A673 (cell line): ENCODE results near the gene DCHS2. TPM values are rescaled to one million over a fixed set of nuclear protein-coding genes. Genes with fewer than 3 reads are reported as not detected.

Experiments used
- BruUV-seq: library from RNA; stranded (reverse); fragments of 400-500 nt; replicated peaks from 2 replicates; lab custom pipeline; 2021; lab: Mats Ljungman, UMichigan
- CTCF ChIA-PET: fragments of 300-600 bp; sonication (Branson Sonifier 250); formaldehyde crosslinking; loops from one replicate; lab custom pipeline; 2022; ENCODE audit warnings: antibody characterized with exemption; lab: Charles Lee
- POLR2A ChIA-PET: fragments of 300-600 bp; sonication (Branson Sonifier 250); formaldehyde crosslinking; loops from one replicate; lab custom pipeline; 2022; ENCODE audit warnings: antibody characterized with exemption; ENCODE audit not compliant: low non-redundant PET; lab: Charles Lee
- DNase-seq: peaks from one replicate; pipeline ENCODE4 v3.0.0-alpha.2; 2015; ENCODE audit warnings: low spot score
- H3K27ac ChIP-seq: fragments of 200-600 bp; sonication (generic); 2 replicates; pipeline ENCODE4 v1.5.1; 2016; ENCODE audit warnings: mixed run types, low read depth, mild to moderate bottlenecking, mixed read lengths, antibody characterized with exemption, low read length; ENCODE audit not compliant: poor library complexity, severe bottlenecking
- H3K27me3 ChIP-seq: fragments of 200-600 bp; sonication (generic); replicated peaks from 2 replicates; pipeline ENCODE4 v1.6.1; 2017; ENCODE audit warnings: mixed run types, low read depth, mild to moderate bottlenecking, mixed read lengths, antibody characterized with exemption, low read length; ENCODE audit not compliant: insufficient read depth, poor library complexity
- H3K36me3 ChIP-seq: fragments of 200-600 bp; sonication (generic); 2 replicates; pipeline ENCODE4 v1.6.1; 2016; ENCODE audit warnings: mixed run types, mild to moderate bottlenecking, mixed read lengths, antibody characterized with exemption, low read length; ENCODE audit not compliant: insufficient read depth, poor library complexity, severe bottlenecking
- H3K4me1 ChIP-seq: fragments of 200-600 bp; sonication (generic); 2 replicates; pipeline ENCODE4 v1.6.1; 2017; ENCODE audit warnings: mixed run types, mild to moderate bottlenecking, mixed read lengths, antibody characterized with exemption, low read length; ENCODE audit not compliant: insufficient read depth, poor library complexity, severe bottlenecking
- H3K4me3 ChIP-seq: fragments of 200-600 bp; sonication (generic); 2 replicates; pipeline ENCODE4 v1.5.1; 2016; ENCODE audit warnings: low read depth, mixed run types, mild to moderate bottlenecking, mixed read lengths, low read length; ENCODE audit not compliant: poor library complexity, severe bottlenecking
- H3K9me3 ChIP-seq: fragments of 200-600 bp; sonication (generic); 2 replicates; pipeline ENCODE4 v1.6.1; 2016; ENCODE audit warnings: mixed run types, low read depth, mild to moderate bottlenecking, mixed read lengths, antibody characterized with exemption, low read length; ENCODE audit not compliant: poor library complexity, severe bottlenecking
- CTCF ChIP-seq: fragments of 300-800, 200-600 bp; sonication (generic); conservative IDR thresholded peaks from 2 replicates; pipeline ENCODE4 v1.5.1; 2017; ENCODE audit warnings: low read depth, mild to moderate bottlenecking, antibody characterized with exemption, low read length, moderate library complexity, mixed read lengths
- EZH2 ChIP-seq: fragments of 200-600 bp; sonication (generic); IDR thresholded peaks from 2 replicates; pipeline ENCODE4 v1.6.1; 2017; ENCODE audit warnings: borderline replicate concordance, low read depth, mild to moderate bottlenecking, mixed read lengths, antibody characterized with exemption, low read length; ENCODE audit not compliant: poor library complexity, severe bottlenecking
- intact Hi-C: fragments of 100-400 bp; cut with micrococcal nuclease; formaldehyde crosslinking; loops from one replicate; pipeline ENCODE4 v1.10.0; 2022; ENCODE audit not compliant: unreplicated experiment
- total RNA-seq: library from RNA; stranded (reverse); gene quantifications from 2 replicates; pipeline ENCODE4 v1.2.3, GENCODE V29; 2021

The DCHS2 gene
- total RNA-seq, 1 experiment from 2014 or later: 0.58 TPM

- intact Hi-C loops: no loop called here
- no peak overlapping the region for H3K4me3 ChIP-seq
- H3K27ac ChIP-seq: no peak overlapping the region
- no peaks in the 10 kb centered on the region for H3K9me3 ChIP-seq
- no TSS peak for BruUV-seq
- no peaks in the 10 kb centered on the region for H3K27me3 ChIP-seq
- no peak for DNase-seq
- no peaks in the 10 kb centered on the region for H3K4me1 ChIP-seq
- H3K36me3 ChIP-seq: no peaks in the 10 kb centered on the region
- no peak for TF ChIP-seq CTCF
- no peak for TF ChIP-seq EZH2
- CTCF ChIA-PET: no interaction called here
- POLR2A ChIA-PET: no interaction called here
Measured at GRCh38 chr4:154511548-154511947, 19.9 kb upstream of the DCHS2 start.

DNA sequence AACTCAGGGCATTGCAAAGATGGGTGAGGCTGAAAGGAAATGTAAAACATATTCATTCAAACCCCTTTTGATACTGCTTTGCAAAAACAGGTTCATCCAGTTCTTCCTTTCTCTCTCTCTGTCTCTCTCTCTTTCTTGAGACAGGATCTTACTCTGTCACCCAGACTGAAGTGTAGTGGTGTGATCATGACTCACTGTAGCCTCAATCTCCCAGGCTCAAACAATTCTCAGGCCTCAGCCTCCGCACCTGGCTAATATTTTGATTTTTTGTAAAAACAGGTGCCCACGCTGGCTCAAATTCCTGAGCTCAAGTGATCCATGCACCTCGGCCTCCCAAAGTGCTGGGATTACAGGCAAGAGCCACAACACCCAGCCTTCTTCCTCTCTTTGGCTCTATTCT is 15.6 kb upstream of the DCHS2 start:
- intact Hi-C loops: loop anchor here (5.0 kb wide), 2 partner anchors 175 to 735 kb away; no protein-coding TSS in a partner anchor
- peaks cover 12% of the 10 kb centered on the region for H3K27me3 ChIP-seq
- ChIA-PET CTCF (no interaction called here), POLR2A (no interaction called here)
- BruUV-seq: no TSS peak
- H3K27ac ChIP-seq: no peak overlapping the region
- H3K4me1 ChIP-seq: no peaks in the 10 kb centered on the region
- no peaks in the 10 kb centered on the region for H3K9me3 ChIP-seq
- H3K4me3 ChIP-seq: no peak overlapping the region
- no peak for DNase-seq
- no peaks in the 10 kb centered on the region for H3K36me3 ChIP-seq
- TF ChIP-seq EZH2 (no peak), CTCF (no peak)

- H3K4me1 ChIP-seq: no peaks in the 10 kb centered on the region
- no peak overlapping the region for H3K27ac ChIP-seq
- CTCF ChIA-PET: interaction anchor here (0.7 to 2.2 kb wide), 3 partner anchors 107 to 720 kb away, joined by 3 to 7 read pairs (median 7); no protein-coding TSS in a partner anchor
- POLR2A ChIA-PET: no interaction called here
- no peak overlapping the region for H3K4me3 ChIP-seq
- peaks cover 12% of the 10 kb centered on the region for H3K27me3 ChIP-seq
- no peaks in the 10 kb centered on the region for H3K9me3 ChIP-seq
- H3K36me3 ChIP-seq: no peaks in the 10 kb centered on the region
- DNase-seq: peak; percentile 47
- TF ChIP-seq EZH2 (no peak), CTCF (peak; percentile 61)
- intact Hi-C loops: loop anchor here (1.0 to 5.0 kb wide), 3 partner anchors 107 to 734 kb away; no protein-coding TSS in a partner anchor
- no TSS peak for BruUV-seq
Measured at GRCh38 chr4:154506253-154506652, 14.7 kb upstream of the DCHS2 start.
